Naive B cell (primary cell): ENCODE results near the gene SEMA3G. TPM values are rescaled to one million over a fixed set of nuclear protein-coding genes. Genes with fewer than 3 reads are reported as not detected.

Experiments used
- ATAC-seq, 2 donors: fragments of 150-1000 bp; cut with Tn5 transposase; 2 replicates each; pipeline ENCODE4 v1.10.0; 2021; ENCODE audit warnings: low read depth in 2 of 2, mild to moderate bottlenecking in 2 of 2, moderate library complexity in 2 of 2
- DNase-seq: peaks from one replicate; pipeline ENCODE4 v3.0.0; 2022
- H3K27ac Mint-ChIP-seq, 6 donors: one replicate each; pipeline ENCODE4 v1.8.0; 2020 to 2022; ENCODE audit warnings: mild to moderate bottlenecking in 6 of 6, mixed read lengths in 6 of 6, moderate library complexity in 5 of 6, inconsistent platforms in 2 of 6
- H3K27me3 Mint-ChIP-seq, 3 donors: one replicate each; pipeline ENCODE4 v1.8.0; 2021 to 2022; ENCODE audit warnings: mixed read lengths in 3 of 3, mild to moderate bottlenecking in 1 of 3
- H3K36me3 Mint-ChIP-seq, 2 donors: one replicate each; pipeline ENCODE4 v1.8.0; 2020 to 2022; ENCODE audit warnings: mixed read lengths in 2 of 2, inconsistent platforms in 1 of 2, mild to moderate bottlenecking in 1 of 2
- H3K4me1 Mint-ChIP-seq, 3 donors: one replicate each; pipeline ENCODE4 v1.8.0; 2020 to 2022; ENCODE audit warnings: mixed read lengths in 3 of 3, inconsistent platforms in 1 of 3, mild to moderate bottlenecking in 1 of 3, moderate library complexity in 1 of 3
- H3K4me3 Mint-ChIP-seq, 8 donors: one replicate each; pipeline ENCODE4 v1.8.0; 2020 to 2022; ENCODE audit warnings: mild to moderate bottlenecking in 8 of 8, mixed read lengths in 8 of 8, moderate library complexity in 8 of 8, inconsistent platforms in 2 of 8
- H3K9me3 Mint-ChIP-seq, 7 donors: one replicate each; pipeline ENCODE4 v1.8.0; 2020 to 2022; ENCODE audit warnings: mixed read lengths in 7 of 7, mild to moderate bottlenecking in 5 of 7, inconsistent platforms in 2 of 7, moderate library complexity in 1 of 7
- polyA plus RNA-seq, 6 donors: library from polyadenylated mRNA; unstranded; fragments of 300-500 nt; fragmentation: Illumina TruSeq; gene quantifications; one replicate each; pipeline ENCODE4 v1.2.3, GENCODE V29; 2021; ENCODE audit warnings: low read depth in 6 of 6

The SEMA3G gene
- polyA plus RNA-seq, 6 donors from 2014 or later: not detected

GRCh38 chr3:52437326-52438103, 7.4 kb downstream of the SEMA3G start:
- no peaks in the 10 kb centered on the region for H3K4me1 Mint-ChIP-seq
- H3K4me3 Mint-ChIP-seq: no peak overlapping the region
- DNase-seq: no peak
- no peak for ATAC-seq
- H3K27me3 Mint-ChIP-seq: peaks cover 0 to 9% (median 0%) of the 10 kb centered on the region in 3 donors
- no peaks in the 10 kb centered on the region for H3K36me3 Mint-ChIP-seq
- peak overlapping the region in 1 of 6 donors; percentile 78 for H3K27ac Mint-ChIP-seq
- H3K9me3 Mint-ChIP-seq: no peaks in the 10 kb centered on the region

GRCh38 chr3:52436500-52437149, 8.3 kb downstream of the SEMA3G start:
- H3K9me3 Mint-ChIP-seq: no peaks in the 10 kb centered on the region
- peaks cover 0 to 8% (median 5%) of the 10 kb centered on the region in 3 donors for H3K27me3 Mint-ChIP-seq
- no peaks in the 10 kb centered on the region for H3K4me1 Mint-ChIP-seq
- H3K36me3 Mint-ChIP-seq: no peaks in the 10 kb centered on the region
- no peak for DNase-seq
- H3K27ac Mint-ChIP-seq: no peak overlapping the region
- no peak for ATAC-seq
- no peak overlapping the region for H3K4me3 Mint-ChIP-seq

GRCh38 chr3:52435246-52436101, 9.4 kb downstream of the SEMA3G start:
- no peak for DNase-seq
- Mint-ChIP-seq H3K36me3 (no peaks in the 10 kb centered on the region), H3K9me3 (no peaks in the 10 kb centered on the region), H3K27me3 (peaks cover 0 to 8% (median 5%) of the 10 kb centered on the region in 3 donors), H3K27ac (no peak overlapping the region), H3K4me3 (no peak overlapping the region), H3K4me1 (no peaks in the 10 kb centered on the region)
- ATAC-seq: no peak

- no peaks in the 10 kb centered on the region for H3K4me1 Mint-ChIP-seq
- DNase-seq (no peak), ATAC-seq (no peak)
- H3K27me3 Mint-ChIP-seq: peaks cover 0 to 8% (median 5%) of the 10 kb centered on the region in 3 donors
- H3K27ac Mint-ChIP-seq: no peak overlapping the region
- H3K9me3 Mint-ChIP-seq: no peaks in the 10 kb centered on the region
- H3K36me3 Mint-ChIP-seq: no peaks in the 10 kb centered on the region
- H3K4me3 Mint-ChIP-seq: no peak overlapping the region
Observed at GRCh38 chr3:52434491-52435115, 10.3 kb downstream of the SEMA3G start.

GRCh38 chr3:52433996-52434479, 10.9 kb downstream of the SEMA3G start:
- H3K4me3 Mint-ChIP-seq: no peak overlapping the region
- H3K27ac Mint-ChIP-seq: no peak overlapping the region
- H3K27me3 Mint-ChIP-seq: peaks cover 0 to 8% (median 5%) of the 10 kb centered on the region in 3 donors
- no peaks in the 10 kb centered on the region for H3K4me1 Mint-ChIP-seq
- H3K9me3 Mint-ChIP-seq: no peaks in the 10 kb centered on the region
- H3K36me3 Mint-ChIP-seq: no peaks in the 10 kb centered on the region
- DNase-seq (no peak), ATAC-seq (no peak)

- H3K36me3 Mint-ChIP-seq: no peaks in the 10 kb centered on the region
- DNase-seq (no peak), ATAC-seq (no peak)
- no peaks in the 10 kb centered on the region for H3K9me3 Mint-ChIP-seq
- H3K27ac Mint-ChIP-seq: no peak overlapping the region
- peaks cover 0 to 8% (median 5%) of the 10 kb centered on the region in 3 donors for H3K27me3 Mint-ChIP-seq
- no peak overlapping the region for H3K4me3 Mint-ChIP-seq
- no peaks in the 10 kb centered on the region for H3K4me1 Mint-ChIP-seq
Observed at GRCh38 chr3:52433328-52433995, 11.4 kb downstream of the SEMA3G start.

- peak overlapping the region in 1 of 6 donors; percentile 15 for H3K27ac Mint-ChIP-seq
- H3K27me3 Mint-ChIP-seq: peaks cover 0 to 9% (median 8%) of the 10 kb centered on the region in 3 donors
- no peaks in the 10 kb centered on the region for H3K4me1 Mint-ChIP-seq
- no peak for ATAC-seq
- DNase-seq: no peak
- H3K4me3 Mint-ChIP-seq: no peak overlapping the region
- H3K9me3 Mint-ChIP-seq: no peaks in the 10 kb centered on the region
- no peaks in the 10 kb centered on the region for H3K36me3 Mint-ChIP-seq
Observed at GRCh38 chr3:52432691-52433141, 12.2 kb downstream of the SEMA3G start.

- Mint-ChIP-seq H3K36me3 (no peaks in the 10 kb centered on the region), H3K9me3 (no peaks in the 10 kb centered on the region), H3K4me1 (no peaks in the 10 kb centered on the region), H3K4me3 (peak overlapping the region in 1 of 8 donors; percentile 12), H3K27ac (peak overlapping the region in 1 of 6 donors; percentile 66), H3K27me3 (peaks cover 0 to 9% (median 8%) of the 10 kb centered on the region in 3 donors)
- ATAC-seq: no peak
- no peak for DNase-seq
Observed at GRCh38 chr3:52432225-52432624, 12.7 kb downstream of the SEMA3G start.

GRCh38 chr3:52431459-52432223, 13.3 kb downstream of the SEMA3G start:
- DNase-seq (no peak), ATAC-seq (no peak)
- Mint-ChIP-seq H3K27ac (peak overlapping the region in 1 of 6 donors; percentile 66), H3K9me3 (no peaks in the 10 kb centered on the region), H3K27me3 (peaks cover 0 to 9% (median 8%) of the 10 kb centered on the region in 3 donors), H3K4me1 (no peaks in the 10 kb centered on the region), H3K36me3 (no peaks in the 10 kb centered on the region), H3K4me3 (peak overlapping the region in 1 of 8 donors; percentile 12)

GRCh38 chr3:52430416-52430810, 14.5 kb downstream of the SEMA3G start:
- H3K4me1 Mint-ChIP-seq: no peaks in the 10 kb centered on the region
- peaks cover 0 to 9% (median 0%) of the 10 kb centered on the region in 3 donors for H3K27me3 Mint-ChIP-seq
- ATAC-seq (no peak), DNase-seq (no peak)
- H3K9me3 Mint-ChIP-seq: no peaks in the 10 kb centered on the region
- no peak overlapping the region for H3K27ac Mint-ChIP-seq
- no peaks in the 10 kb centered on the region for H3K36me3 Mint-ChIP-seq
- no peak overlapping the region for H3K4me3 Mint-ChIP-seq

- Mint-ChIP-seq H3K4me1 (no peaks in the 10 kb centered on the region), H3K9me3 (no peaks in the 10 kb centered on the region), H3K4me3 (peak overlapping the region in 1 of 8 donors; percentile 80), H3K27me3 (peaks cover 0 to 9% (median 0%) of the 10 kb centered on the region in 3 donors), H3K36me3 (no peaks in the 10 kb centered on the region), H3K27ac (no peak overlapping the region)
- DNase-seq (no peak), ATAC-seq (no peak)
Observed at GRCh38 chr3:52429779-52430415, 15.0 kb downstream of the SEMA3G start.
